ENCODE results near the gene GBP7.
"Not testable (repeated sequence)": the region's sequence is repeated elsewhere in the genome, so short reads cannot be mapped to it uniquely, and the experiment has no call there.

DNA sequence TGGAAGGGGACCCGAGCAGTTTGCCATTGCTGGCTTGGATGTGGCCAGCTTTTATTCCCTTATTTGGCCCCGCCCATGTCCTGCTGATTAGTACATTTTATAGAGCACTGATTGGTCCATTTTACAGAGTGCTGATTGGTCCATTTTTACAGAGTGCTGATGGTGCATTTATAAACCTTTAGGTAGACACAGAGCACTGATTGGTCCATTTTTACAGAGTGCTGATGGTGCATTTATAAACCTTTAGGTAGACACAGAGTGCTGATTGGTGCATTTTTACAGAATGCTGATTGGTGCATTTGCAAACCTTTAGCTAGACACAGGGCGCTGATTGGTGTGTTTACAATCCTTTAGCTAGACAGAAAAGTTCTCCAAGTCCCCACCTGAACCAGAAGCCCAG, 43.1 kb upstream of the GBP7 start:
- not testable (repeated sequence) for TF ChIP-seq ARNTL (CRISPR knock-in tag; IDR thresholded peaks at IDR 0.05; ENCODE audit: borderline replicate concordance, low read depth); OSR1 (CRISPR knock-in tag; IDR thresholded peaks at IDR 0.05); BACH2 (CRISPR knock-in tag; IDR thresholded peaks at IDR 0.05; ENCODE audit: borderline replicate concordance); RARB (CRISPR knock-in tag; IDR thresholded peaks at IDR 0.05); ZFP3 (CRISPR knock-in tag; IDR thresholded peaks at IDR 0.05)
- TF ChIP-seq, protein P1, sequence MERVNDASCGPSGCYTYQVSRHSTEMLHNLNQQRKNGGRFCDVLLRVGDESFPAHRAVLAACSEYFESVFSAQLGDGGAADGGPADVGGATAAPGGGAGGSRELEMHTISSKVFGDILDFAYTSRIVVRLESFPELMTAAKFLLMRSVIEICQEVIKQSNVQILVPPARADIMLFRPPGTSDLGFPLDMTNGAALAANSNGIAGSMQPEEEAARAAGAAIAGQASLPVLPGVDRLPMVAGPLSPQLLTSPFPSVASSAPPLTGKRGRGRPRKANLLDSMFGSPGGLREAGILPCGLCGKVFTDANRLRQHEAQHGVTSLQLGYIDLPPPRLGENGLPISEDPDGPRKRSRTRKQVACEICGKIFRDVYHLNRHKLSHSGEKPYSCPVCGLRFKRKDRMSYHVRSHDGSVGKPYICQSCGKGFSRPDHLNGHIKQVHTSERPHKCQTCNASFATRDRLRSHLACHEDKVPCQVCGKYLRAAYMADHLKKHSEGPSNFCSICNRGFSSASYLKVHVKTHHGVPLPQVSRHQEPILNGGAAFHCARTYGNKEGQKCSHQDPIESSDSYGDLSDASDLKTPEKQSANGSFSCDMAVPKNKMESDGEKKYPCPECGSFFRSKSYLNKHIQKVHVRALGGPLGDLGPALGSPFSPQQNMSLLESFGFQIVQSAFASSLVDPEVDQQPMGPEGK (CRISPR knock-in tag; IDR thresholded peaks at IDR 0.05; ENCODE audit: borderline replicate concordance) = not testable (repeated sequence)
- TF ChIP-seq, protein P2, sequence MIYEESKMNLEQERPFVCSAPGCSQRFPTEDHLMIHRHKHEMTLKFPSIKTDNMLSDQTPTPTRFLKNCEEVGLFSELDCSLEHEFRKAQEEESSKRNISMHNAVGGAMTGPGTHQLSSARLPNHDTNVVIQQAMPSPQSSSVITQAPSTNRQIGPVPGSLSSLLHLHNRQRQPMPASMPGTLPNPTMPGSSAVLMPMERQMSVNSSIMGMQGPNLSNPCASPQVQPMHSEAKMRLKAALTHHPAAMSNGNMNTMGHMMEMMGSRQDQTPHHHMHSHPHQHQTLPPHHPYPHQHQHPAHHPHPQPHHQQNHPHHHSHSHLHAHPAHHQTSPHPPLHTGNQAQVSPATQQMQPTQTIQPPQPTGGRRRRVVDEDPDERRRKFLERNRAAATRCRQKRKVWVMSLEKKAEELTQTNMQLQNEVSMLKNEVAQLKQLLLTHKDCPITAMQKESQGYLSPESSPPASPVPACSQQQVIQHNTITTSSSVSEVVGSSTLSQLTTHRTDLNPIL (CRISPR knock-in tag; IDR thresholded peaks at IDR 0.05; ENCODE audit: low read depth) = not testable (repeated sequence)
- TF ChIP-seq, protein P3, sequence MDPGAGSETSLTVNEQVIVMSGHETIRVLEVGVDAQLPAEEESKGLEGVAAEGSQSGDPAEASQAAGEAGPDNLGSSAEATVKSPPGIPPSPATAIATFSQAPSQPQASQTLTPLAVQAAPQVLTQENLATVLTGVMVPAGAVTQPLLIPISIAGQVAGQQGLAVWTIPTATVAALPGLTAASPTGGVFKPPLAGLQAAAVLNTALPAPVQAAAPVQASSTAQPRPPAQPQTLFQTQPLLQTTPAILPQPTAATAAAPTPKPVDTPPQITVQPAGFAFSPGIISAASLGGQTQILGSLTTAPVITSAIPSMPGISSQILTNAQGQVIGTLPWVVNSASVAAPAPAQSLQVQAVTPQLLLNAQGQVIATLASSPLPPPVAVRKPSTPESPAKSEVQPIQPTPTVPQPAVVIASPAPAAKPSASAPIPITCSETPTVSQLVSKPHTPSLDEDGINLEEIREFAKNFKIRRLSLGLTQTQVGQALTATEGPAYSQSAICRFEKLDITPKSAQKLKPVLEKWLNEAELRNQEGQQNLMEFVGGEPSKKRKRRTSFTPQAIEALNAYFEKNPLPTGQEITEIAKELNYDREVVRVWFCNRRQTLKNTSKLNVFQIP (CRISPR knock-in tag; IDR thresholded peaks at IDR 0.05; ENCODE audit: borderline replicate concordance, low read depth) = not testable (repeated sequence)
- TF ChIP-seq, protein P4, sequence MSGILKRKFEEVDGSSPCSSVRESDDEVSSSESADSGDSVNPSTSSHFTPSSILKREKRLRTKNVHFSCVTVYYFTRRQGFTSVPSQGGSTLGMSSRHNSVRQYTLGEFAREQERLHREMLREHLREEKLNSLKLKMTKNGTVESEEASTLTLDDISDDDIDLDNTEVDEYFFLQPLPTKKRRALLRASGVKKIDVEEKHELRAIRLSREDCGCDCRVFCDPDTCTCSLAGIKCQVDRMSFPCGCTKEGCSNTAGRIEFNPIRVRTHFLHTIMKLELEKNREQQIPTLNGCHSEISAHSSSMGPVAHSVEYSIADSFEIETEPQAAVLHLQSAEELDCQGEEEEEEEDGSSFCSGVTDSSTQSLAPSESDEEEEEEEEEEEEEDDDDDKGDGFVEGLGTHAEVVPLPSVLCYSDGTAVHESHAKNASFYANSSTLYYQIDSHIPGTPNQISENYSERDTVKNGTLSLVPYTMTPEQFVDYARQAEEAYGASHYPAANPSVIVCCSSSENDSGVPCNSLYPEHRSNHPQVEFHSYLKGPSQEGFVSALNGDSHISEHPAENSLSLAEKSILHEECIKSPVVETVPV (CRISPR knock-in tag; IDR thresholded peaks at IDR 0.05) = not testable (repeated sequence)

Data from SK-N-SH treated with all-trans-retinoic acid at 6 μM for 48 hours (cell line).